ENCODE data around the gene PDLIM7.
A peak's percentile ranks its signal among the peaks of the same experiment; 100 is the strongest.

Gene PDLIM7

DNA sequence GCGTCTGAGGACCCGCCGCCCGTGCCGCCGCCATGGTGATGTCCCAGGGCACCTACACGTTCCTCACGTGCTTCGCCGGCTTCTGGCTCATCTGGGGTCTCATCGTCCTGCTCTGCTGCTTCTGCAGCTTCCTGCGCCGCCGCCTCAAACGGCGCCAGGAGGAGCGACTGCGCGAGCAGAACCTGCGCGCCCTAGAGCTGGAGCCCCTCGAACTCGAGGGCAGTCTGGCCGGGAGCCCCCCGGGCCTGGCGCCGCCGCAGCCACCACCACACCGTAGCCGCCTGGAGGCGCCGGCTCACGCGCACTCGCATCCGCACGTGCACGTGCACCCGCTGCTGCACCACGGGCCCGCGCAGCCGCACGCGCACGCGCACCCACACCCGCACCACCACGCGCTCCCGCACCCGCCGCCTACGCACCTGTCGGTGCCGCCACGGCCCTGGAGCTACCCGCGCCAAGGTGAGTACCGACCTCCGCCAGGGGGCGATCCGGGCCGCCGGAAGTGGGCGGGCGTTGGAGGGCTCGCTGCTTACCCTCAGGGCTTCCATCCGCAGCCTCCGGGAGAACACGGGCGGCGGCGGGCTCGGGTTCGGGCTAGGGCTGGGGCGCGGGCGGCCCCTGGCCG lies 42.3 kb downstream of the PDLIM7 start:
- peak; percentile 87 for DNase-seq

DNA sequence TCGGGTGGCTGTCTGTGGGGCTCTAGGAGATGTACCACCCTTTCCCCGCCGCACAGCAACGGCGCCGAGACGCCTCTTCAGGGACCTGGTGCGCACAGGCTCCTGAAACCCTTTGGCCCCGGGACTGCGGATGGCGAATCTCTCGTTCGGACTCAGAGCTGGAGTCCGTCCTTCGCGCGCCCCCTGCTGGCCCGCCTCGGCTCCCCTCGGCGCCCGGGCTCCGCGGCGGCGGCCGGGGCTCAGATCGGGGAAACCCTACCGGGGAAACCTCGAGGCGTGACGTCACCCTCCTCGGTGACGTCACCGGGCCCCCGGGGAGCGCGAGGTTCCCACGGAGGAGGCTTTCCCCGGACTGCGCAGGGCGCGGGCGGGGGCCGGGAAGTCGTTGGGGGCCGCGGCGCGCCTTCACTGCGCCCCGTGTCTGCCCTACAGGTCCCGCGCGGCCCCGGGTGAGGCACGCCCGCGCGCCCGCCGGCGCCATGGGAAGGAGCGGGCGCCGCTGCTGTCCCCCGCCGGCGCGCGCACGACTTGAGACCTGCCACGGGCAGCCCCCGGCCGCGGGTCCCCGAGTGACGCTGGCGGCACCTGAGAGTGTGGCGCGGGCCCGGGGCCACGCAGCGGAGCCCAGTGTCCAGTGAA lies 42.9 kb downstream of the PDLIM7 start:
- peak; percentile 96 for DNase-seq

DNA sequence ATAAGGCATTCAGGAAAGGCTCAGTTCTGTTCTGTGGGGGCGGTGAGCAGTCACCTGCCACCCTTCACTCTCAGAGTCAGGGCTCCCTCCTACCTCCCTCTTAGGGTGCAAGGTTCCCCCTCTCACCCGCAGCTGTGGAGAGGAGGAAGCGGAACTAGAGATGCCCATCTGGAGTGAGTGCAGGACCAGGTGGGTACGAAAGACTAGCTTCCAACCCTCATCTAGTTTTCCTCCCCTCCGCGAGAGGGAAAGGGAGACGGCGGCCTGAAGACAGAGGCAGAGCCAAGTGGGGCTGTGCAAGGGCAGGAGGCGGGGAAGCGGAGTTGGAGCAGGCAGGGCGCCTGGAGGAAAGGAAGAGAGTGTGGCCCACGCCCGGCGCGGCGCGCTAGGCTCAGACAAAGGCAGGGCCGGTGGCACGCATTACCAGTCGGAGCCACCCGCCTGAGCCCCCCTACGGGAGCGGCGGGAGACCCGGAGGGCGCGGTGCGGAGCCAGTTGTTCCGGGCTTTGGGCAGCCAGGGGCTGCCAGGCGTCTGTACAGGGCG lies 43.5 kb downstream of the PDLIM7 start:
- no peak for DNase-seq

DNA sequence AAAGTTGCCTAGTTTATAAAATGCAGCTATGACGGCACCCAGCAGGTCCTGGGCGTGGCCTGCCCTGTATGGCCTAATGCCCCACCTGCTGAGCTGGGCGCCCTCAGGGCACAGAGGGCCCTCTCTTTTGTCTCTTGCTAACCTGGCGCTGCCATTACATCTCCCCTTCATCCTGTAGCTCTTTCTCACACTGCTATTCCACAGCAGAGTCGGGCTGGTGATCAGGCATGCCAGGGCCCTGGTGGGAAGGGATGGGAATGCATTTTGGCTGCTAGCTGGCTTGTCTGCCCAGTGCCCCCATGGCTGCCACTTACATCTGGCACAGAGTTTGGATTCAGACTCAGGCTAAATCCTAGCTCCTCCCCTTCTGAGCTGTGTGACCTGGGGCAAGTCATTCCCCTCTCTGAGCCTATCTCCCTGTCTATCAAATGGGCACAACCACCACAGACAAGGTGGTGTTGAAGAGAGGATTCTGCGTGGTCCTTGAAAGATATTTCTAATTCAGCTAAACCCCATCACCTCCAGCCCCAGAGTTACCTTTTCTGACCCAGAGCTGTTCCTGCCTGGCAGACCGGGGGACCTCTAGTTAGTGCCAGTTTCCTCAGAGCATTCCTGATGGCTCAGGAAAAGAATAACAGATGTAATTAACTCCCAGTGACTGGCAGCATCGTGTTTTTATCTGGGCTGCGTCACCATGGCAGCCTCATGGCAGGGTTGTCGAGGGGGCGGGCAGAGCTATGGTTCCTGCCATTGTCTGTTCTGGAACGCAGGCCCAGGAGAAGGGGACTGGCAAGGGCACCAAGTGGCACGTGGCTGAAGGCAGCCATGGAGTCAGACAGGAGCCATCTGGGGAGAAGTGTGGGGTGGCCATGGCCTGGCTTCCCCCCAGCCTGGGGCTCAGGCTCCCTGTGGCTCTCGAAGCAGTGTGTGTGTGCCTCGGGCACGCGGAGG lies 44.4 kb downstream of the PDLIM7 start:
- no peak for DNase-seq

DNA sequence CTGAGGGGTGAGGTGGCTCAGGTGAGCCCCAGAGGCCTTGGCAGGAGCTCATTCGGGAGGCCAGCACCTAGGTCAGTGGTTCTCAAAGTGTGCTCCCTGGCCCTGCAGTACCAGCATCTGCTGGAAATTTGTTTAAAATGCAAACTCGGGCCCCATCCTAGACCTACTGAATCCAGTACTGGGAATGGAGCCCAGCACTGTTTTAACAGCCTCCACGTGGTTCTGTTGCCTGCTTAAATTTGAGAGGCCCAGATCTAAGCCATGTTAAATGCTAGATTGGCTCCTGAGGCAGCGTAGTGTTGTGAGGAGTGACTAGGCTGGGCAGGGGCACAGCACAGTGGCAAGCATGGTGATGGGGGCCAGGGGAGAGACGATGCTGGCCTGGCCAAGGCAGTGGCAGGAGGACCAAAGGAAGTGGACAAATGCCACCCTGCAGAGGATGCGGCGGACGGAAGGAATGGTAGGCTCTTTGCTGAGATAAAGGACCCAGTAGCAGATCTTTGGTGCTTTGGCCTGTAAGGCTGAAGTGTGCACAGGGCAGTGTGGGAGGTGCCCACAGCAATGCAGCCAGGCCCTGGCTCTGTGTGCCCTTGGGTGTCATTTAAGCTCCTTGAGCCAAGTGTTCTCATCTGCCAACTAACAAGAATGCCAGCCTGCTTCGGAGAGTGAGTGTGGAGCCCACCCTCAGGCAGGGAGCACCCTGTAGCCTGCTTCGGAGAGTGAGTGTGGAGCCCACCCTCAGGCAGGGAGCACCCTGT lies 46.6 kb downstream of the PDLIM7 start:
- no peak for DNase-seq

GRCh38 chr5:177449140-177450061 lies 48.0 kb downstream of the PDLIM7 start:
- no peak for DNase-seq

DNA sequence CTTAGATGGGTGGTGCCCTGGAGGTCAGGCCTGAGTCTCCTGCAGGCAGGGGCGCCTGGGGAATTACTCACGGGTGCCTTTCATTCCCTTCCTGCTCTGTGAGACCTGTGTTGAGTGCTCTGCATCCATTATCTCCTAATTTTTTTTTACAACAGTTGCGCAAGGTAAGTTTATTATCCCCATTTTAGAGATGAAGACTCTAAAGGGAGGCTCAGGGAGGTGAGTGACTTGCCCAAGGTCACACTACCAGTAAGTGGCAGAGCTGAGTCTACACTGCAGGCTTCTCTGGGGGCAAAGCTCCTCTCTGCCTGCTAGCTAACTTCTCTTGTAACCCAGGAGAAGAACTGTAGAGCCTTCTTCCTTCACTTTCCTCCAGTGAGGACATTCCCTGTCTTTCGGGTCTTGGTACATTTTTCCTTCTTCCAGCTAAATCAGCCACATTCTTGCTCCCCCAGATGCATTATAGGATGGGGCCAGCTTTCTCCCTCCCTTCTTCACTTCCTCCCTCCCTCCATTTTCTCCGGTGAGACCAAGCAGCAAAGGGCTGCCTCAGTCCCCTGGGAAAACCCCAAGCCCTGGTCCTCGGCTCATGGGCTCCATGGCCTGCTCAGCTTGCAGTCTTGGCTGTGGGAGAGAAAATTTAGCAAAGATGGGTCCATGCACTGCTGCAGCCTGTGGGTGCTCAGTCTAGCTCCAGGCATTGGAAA lies 49.0 kb downstream of the PDLIM7 start:
- DNase-seq = no peak

DNA sequence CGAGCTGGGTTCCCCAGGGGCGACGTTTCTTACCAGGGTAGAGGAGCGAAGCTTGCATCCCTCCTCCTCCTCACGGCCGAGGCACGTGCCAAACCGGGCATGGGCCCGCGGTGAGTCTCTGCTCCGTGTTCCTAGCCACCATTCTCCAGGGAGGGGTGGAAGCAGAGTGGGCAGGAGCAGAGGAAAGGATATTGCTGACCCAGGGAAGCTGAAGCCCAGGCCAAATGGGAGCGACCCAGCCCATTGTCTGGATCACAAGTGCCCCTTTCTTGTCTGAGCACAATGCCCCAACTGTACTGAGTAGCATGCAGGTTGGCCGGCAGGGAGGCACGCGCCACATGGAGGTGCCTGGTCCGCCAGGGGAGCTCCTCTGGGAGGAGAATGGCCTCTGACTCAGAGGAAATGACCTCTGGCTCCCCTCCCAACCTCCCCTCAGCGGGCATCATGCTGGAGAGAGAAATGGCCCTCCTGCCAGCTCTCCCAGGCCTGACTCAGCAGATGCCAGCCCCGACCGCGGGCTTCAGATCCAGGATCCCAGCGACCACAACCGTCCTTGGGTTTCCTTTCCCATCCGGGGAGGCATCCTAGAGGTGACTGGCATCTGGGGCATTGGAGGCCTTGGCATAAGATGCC lies 49.7 kb downstream of the PDLIM7 start:
- DNase-seq = no peak

DNA sequence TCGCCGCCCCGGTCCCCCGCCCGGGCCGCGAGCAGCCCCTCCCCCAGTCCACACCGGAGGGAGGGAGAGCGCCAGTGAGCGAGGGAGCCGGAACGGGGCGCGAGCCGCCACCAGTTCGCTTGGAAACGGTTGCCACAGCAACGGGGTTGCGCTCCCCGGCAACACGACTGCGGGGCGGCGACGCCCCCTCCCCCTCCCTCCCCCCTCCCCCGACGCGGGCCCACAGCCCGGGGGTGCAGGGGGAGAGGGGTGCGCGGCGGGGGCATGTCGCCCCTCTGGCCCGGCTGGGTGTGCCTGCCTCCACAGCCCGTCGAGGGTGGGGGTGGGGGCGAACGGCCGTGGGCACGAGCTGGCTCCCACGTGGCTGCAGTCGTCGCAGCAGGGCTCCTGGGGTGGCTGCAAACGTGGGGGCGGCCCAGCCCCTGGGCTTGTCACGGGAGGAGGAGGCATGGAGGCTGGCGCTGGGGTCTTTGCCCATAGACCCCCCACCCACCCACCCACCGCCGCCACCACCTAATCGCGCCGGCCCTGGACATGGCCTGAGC lies 50.3 kb downstream of the PDLIM7 start:
- peak; percentile 61 for DNase-seq

GRCh38 chr5:177446200-177447065 lies 51.0 kb downstream of the PDLIM7 start, which contains the start of gene PRR7:
PRR7 (plus strand) TSS chr5:177446814; CDS start chr5:177455068, 8,254 bp downstream.
- DNase-seq = peak; percentile 76

GRCh38 chr5:177445917-177446199 lies 51.5 kb downstream of the PDLIM7 start:
- DNase-seq = no peak

DNA sequence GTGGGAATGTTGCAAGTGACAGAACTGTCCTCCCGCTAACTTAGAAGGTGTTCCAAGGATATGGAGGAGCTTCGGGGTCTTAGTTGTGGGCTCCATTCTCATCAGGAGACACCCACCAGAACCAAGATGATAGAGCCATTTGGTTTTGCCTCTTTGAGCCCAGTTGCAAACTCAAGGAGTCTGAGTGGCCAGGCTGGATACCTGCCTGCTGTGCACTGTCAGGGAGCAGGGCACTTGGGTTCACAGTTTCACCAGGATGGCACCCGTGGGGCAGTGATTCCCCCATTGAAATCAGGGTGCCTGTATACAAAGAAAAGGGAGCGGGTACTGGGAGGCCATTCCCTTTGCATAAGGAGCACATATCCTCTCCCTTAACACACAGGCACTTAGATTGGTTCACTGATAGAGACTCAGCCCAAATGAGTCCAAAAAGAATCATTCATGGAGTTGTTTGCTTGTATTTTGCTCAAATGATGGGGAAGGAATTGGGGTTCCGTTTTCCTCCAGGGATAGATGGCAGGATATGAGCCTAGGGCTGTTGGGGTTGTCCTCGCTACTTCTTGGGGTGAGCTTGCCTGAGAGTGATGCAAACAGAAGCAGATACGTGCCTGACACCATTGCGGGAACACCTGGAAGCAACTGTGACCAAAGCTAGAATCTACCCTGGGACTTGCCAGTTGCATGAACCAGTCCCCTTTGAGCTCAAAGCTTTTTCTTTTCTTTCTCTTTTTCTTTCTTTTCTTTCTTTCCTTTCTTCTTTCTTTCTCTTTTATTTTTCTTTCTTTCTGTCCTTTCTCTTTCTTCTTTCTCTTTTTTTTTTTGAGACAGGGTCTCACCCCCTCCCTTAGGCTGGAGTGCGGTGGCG lies 52.1 kb downstream of the PDLIM7 start:
- peak; percentile 48 for DNase-seq

- peak; percentile 31 for DNase-seq
These were observed 53.0 kb downstream of the PDLIM7 start for GRCh38 chr5:177444106-177445051.

DNA sequence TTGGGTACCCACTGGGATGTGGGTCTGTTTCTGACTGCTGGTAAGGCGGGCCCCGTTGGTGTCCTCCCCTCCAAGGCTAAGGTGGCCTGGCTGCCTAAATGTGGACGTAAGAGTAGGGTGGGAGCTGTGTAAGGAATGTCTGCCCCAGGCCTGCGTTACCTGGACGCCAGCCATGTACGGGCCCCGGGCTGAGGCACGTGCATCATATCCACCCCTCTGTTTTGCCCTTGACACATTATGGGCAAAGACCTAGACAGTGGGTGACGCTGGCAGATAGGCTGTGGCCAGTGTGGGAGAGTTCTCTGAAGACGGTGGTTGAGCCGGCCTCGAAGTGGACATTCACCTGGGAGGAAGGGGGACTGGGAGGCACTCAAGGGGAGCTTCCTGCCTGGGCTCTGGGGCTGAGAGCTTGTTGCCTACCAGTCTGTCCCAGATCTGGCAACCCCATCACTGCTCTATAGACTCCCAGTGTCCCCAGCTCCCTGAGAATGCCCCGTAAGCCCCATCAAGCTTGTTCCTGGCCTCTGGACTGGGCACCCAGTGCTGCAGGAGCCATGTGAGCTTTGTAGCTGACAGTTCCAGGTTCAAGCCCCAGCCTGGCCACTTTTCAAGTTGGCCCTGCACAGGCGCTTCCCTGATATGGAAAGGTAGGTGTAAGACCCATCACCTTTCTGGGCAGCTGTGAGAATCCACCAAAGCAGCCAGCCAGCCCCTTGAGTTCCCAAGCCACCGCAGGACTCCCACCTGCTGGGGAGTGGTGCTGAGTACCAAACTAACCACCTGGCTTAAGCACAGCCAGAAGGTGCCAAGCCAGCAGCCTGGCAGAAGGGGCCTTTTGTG lies 54.0 kb downstream of the PDLIM7 start:
- no peak for DNase-seq

- no peak for DNase-seq
These were observed 55.2 kb downstream of the PDLIM7 start for GRCh38 chr5:177442066-177442826.
